WTC11 (cell line): ENCODE data around the gene SETD1B.

Experiments used
- AFF4 ChIP-seq: sonication (generic); formaldehyde crosslinking; IDR thresholded peaks from 2 replicates; pipeline ENCODE4 v1.8.1; 2023; ENCODE audit warnings: mild to moderate bottlenecking, missing genetic modification reagents, borderline replicate concordance
- NFYB ChIP-seq: sonication (generic); formaldehyde crosslinking; conservative IDR thresholded peaks from 2 replicates; pipeline ENCODE4 v1.8.0; 2022; ENCODE audit warnings: low read depth, missing genetic modification reagents
- NR1H2 ChIP-seq: sonication (generic); formaldehyde crosslinking; IDR thresholded peaks from 2 replicates; pipeline ENCODE4 v1.9.0; 2021; ENCODE audit warnings: mild to moderate bottlenecking, moderate library complexity, missing genetic modification reagents
- USF2 ChIP-seq: sonication (generic); formaldehyde crosslinking; IDR thresholded peaks from 2 replicates; pipeline ENCODE4 v1.8.1; 2023; ENCODE audit warnings: mild to moderate bottlenecking, missing genetic modification reagents, moderate library complexity
- ZSCAN18 ChIP-seq: fragments of 250-450 bp; sonication (Bioruptor Pico); IDR thresholded peaks from 2 replicates; pipeline ENCODE4 v2.1.2; 2022; ENCODE audit warnings: mild to moderate bottlenecking, moderate library complexity
- TF ChIP-seq, protein P1 (sequence below): sonication (generic); formaldehyde crosslinking; conservative IDR thresholded peaks from 2 replicates; pipeline ENCODE4 v1.8.1; 2022; ENCODE audit warnings: mild to moderate bottlenecking, missing genetic modification reagents
- TF ChIP-seq, protein P2 (sequence below): fragments of 200-600 bp; IDR thresholded peaks from 2 replicates; pipeline ENCODE4 v1.8.0; 2022; ENCODE audit warnings: antibody characterized with exemption

DNA sequence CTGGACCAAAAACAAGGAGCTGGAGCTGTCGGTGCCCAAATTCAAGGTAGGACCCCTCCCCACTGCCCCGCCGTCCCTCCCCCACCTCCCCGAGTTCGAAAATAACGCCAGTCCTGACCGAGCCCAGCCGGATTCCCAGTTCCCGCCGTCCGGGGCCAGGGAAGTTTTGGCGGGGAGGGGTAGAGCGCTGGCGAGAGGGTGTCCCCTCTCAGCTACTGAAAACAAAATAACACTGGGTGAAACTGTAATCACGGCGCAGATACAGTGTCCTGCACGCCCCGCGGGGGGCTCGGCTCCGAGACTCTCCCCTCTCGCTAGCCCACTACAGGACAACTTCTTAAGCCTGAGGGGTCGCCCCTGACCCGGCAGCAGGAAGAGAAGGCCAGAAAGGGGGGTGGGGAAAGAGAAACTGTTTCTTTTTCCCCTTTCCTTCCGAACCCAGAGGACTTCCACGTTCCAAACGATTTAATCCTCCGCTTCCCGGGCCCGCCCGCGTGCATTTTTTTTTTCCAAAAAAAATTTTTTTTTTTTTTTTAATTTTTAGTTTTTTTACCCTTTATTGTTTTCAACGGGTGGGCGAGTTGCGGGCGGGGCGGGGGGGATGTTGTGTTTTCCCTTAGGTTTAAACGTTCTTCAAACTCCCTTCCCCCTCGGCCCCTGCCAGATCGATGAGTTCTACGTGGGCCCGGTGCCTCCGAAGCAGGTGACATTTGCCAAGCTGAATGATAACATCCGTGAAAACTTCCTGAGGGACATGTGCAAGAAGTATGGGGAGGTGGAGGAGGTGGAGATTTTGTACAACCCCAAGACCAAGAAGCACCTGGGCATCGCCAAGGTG, 1.6 kb downstream of the SETD1B start:
- TF ChIP-seq, protein P1, sequence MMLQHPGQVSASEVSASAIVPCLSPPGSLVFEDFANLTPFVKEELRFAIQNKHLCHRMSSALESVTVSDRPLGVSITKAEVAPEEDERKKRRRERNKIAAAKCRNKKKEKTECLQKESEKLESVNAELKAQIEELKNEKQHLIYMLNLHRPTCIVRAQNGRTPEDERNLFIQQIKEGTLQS (CRISPR knock-in tag): no peak
- TF ChIP-seq NFYB (CRISPR knock-in tag) (no peak), AFF4 (CRISPR knock-in tag) (no peak), NR1H2 (CRISPR knock-in tag) (no peak), ZSCAN18 (CRISPR knock-in tag) (no peak), USF2 (CRISPR knock-in tag) (no peak)
- TF ChIP-seq, protein P2, sequence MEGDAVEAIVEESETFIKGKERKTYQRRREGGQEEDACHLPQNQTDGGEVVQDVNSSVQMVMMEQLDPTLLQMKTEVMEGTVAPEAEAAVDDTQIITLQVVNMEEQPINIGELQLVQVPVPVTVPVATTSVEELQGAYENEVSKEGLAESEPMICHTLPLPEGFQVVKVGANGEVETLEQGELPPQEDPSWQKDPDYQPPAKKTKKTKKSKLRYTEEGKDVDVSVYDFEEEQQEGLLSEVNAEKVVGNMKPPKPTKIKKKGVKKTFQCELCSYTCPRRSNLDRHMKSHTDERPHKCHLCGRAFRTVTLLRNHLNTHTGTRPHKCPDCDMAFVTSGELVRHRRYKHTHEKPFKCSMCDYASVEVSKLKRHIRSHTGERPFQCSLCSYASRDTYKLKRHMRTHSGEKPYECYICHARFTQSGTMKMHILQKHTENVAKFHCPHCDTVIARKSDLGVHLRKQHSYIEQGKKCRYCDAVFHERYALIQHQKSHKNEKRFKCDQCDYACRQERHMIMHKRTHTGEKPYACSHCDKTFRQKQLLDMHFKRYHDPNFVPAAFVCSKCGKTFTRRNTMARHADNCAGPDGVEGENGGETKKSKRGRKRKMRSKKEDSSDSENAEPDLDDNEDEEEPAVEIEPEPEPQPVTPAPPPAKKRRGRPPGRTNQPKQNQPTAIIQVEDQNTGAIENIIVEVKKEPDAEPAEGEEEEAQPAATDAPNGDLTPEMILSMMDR: no peak
